Activated CD8-positive, alpha-beta memory T cell treated with anti-CD3 and anti-CD28 coated beads, Interleukin-2, amount 50 U/mL, for 48 hours (primary cell): ENCODE results near the gene TSSC4.

ENCODE experiments used
- DNase-seq: peaks from one replicate; pipeline ENCODE4 v3.0.0-alpha.2; 2020

Gene TSSC4

GRCh38 chr11:2451916-2452315 is 51.4 kb downstream of the TSSC4 start:
- DNase-seq = peak; percentile 33

- DNase-seq = no peak
These were observed 51.9 kb downstream of the TSSC4 start for GRCh38 chr11:2452321-2453012.

GRCh38 chr11:2453436-2453835 is 52.9 kb downstream of the TSSC4 start:
- no peak for DNase-seq
